HEK293 (cell line): Measurements from ENCODE around the gene ADGRD1.

Experiments
- CTCF ChIA-PET: fragments of 350-600 bp; formaldehyde crosslinking; extraction: SDS; loops from one replicate; lab custom pipeline; 2021; ENCODE audit warnings: antibody characterized with exemption; lab: Yijun Ruan, JAX
- POLR2A ChIA-PET: fragments of 300-600 bp; formaldehyde crosslinking; extraction: SDS; loops from one replicate; lab custom pipeline; 2020; ENCODE audit warnings: antibody characterized with exemption, inconsistent platforms; lab: Yijun Ruan, JAX
- H3K27ac ChIP-seq: fragments of 200-500 bp; sonication (Bioruptor generic); 2 replicates; pipeline ENCODE4 v1.5.1; 2014; ENCODE audit warnings: low read depth, low read length, control low read depth, inconsistent platforms; ENCODE audit errors: extremely low read depth
- H3K36me3 ChIP-seq, 2 experiments: fragments of 200-500 bp in 1 of 2; sonication (Bioruptor generic) in 1 of 2; 1 replicate in 1 of 2; 2 replicates in 1 of 2; pipeline ENCODE4 v1.5.1; 2014 to 2017; ENCODE audit warnings: inconsistent platforms in 2 of 2, low read length in 2 of 2; ENCODE audit not compliant: control insufficient read depth in 2 of 2, insufficient read depth in 1 of 2
- H3K4me1 ChIP-seq: fragments of 200-500 bp; sonication (Bioruptor generic); 2 replicates; pipeline ENCODE4 v1.5.1; 2014; ENCODE audit warnings: mild to moderate bottlenecking, low read length, inconsistent platforms; ENCODE audit not compliant: control insufficient read depth, insufficient read depth
- H3K4me3 ChIP-seq: 2 replicates; pipeline ENCODE4 v1.5.1; 2011; ENCODE audit warnings: low read depth, mild to moderate bottlenecking, control low read depth, low read length, moderate library complexity
- H3K9me3 ChIP-seq: fragments of 200-500 bp; sonication (Bioruptor generic); 2 replicates; pipeline ENCODE4 v1.5.1; 2014; ENCODE audit warnings: low read depth, low read length, inconsistent platforms; ENCODE audit not compliant: control insufficient read depth, insufficient read depth
- EGR2 ChIP-seq: fragments of 450-650 bp; formaldehyde crosslinking; IDR thresholded peaks from 2 replicates; pipeline ENCODE4 v1.5.1; 2016; ENCODE audit warnings: low read depth, missing biosample characterization, missing genetic modification characterization
- KLF10 ChIP-seq: fragments of 450-650 bp; IDR thresholded peaks from 2 replicates; pipeline ENCODE4 v1.5.1; 2018; ENCODE audit warnings: missing biosample characterization, mild to moderate bottlenecking, missing genetic modification characterization
- MYNN ChIP-seq: fragments of 450-650 bp; formaldehyde crosslinking; IDR thresholded peaks from 2 replicates; pipeline ENCODE4 v1.5.1; 2016; ENCODE audit warnings: missing biosample characterization, missing genetic modification characterization, borderline replicate concordance
- SCRT1 ChIP-seq: fragments of 450-650 bp; formaldehyde crosslinking; IDR thresholded peaks from 2 replicates; pipeline ENCODE4 v1.5.1; 2016; ENCODE audit warnings: missing biosample characterization, missing genetic modification characterization, borderline replicate concordance
- SP3 ChIP-seq: fragments of 450-650 bp; formaldehyde crosslinking; IDR thresholded peaks from 2 replicates; pipeline ENCODE4 v1.5.1; 2016; ENCODE audit warnings: missing biosample characterization, missing genetic modification characterization
- ZBTB7A ChIP-seq: fragments of 450-650 bp; formaldehyde crosslinking; IDR thresholded peaks from 2 replicates; pipeline ENCODE4 v1.5.1; 2016; ENCODE audit warnings: low read depth, missing biosample characterization, missing genetic modification characterization
- ZFHX2 ChIP-seq: fragments of 450-650 bp; formaldehyde crosslinking; conservative IDR thresholded peaks from 2 replicates; pipeline ENCODE4 v1.5.1; 2016; ENCODE audit warnings: missing biosample characterization, missing genetic modification characterization
- ZNF133 ChIP-seq: fragments of 450-650 bp; formaldehyde crosslinking; IDR thresholded peaks from 2 replicates; pipeline ENCODE4 v1.5.1; 2016; ENCODE audit warnings: missing biosample characterization, missing genetic modification characterization
- ZNF140 ChIP-seq: fragments of 450-650 bp; formaldehyde crosslinking; IDR thresholded peaks from 2 replicates; pipeline ENCODE4 v1.5.1; 2016; ENCODE audit warnings: missing biosample characterization, missing genetic modification characterization
- ZNF24 ChIP-seq: fragments of 450-650 bp; formaldehyde crosslinking; IDR thresholded peaks from 2 replicates; pipeline ENCODE4 v1.5.1; 2016; ENCODE audit warnings: missing biosample characterization, missing genetic modification characterization
- ZNF311 ChIP-seq: fragments of 450-650 bp; formaldehyde crosslinking; IDR thresholded peaks from 2 replicates; pipeline ENCODE4 v1.5.1; 2017; ENCODE audit warnings: missing biosample characterization, missing genetic modification characterization, borderline replicate concordance
- ZNF510 ChIP-seq: fragments of 450-650 bp; formaldehyde crosslinking; IDR thresholded peaks from 2 replicates; pipeline ENCODE4 v1.5.1; 2018; ENCODE audit warnings: mild to moderate bottlenecking, missing genetic modification characterization, missing biosample characterization; ENCODE audit not compliant: insufficient replicate concordance
- ZNF560 ChIP-seq: fragments of 450-650 bp; formaldehyde crosslinking; IDR thresholded peaks from 2 replicates; pipeline ENCODE4 v1.5.1; 2017; ENCODE audit warnings: missing biosample characterization, missing genetic modification characterization, borderline replicate concordance
- ZNF571 ChIP-seq: fragments of 450-650 bp; formaldehyde crosslinking; IDR thresholded peaks from 2 replicates; pipeline ENCODE4 v1.5.0; 2017; ENCODE audit warnings: missing biosample characterization, missing genetic modification characterization
- ZNF707 ChIP-seq: fragments of 450-650 bp; formaldehyde crosslinking; IDR thresholded peaks from 2 replicates; pipeline ENCODE4 v1.5.1; 2016; ENCODE audit warnings: missing biosample characterization, missing genetic modification characterization
- ZNF785 ChIP-seq: fragments of 450-650 bp; formaldehyde crosslinking; IDR thresholded peaks from 2 replicates; pipeline ENCODE4 v1.5.1; 2016; ENCODE audit warnings: missing biosample characterization, missing genetic modification characterization
- ZNF843 ChIP-seq: fragments of 450-650 bp; formaldehyde crosslinking; IDR thresholded peaks from 2 replicates; pipeline ENCODE4 v1.5.1; 2016; ENCODE audit warnings: missing biosample characterization, missing genetic modification characterization
- ZSCAN30 ChIP-seq: fragments of 450-650 bp; IDR thresholded peaks from 2 replicates; pipeline ENCODE4 v1.5.1; 2018; ENCODE audit warnings: missing biosample characterization, mild to moderate bottlenecking, missing genetic modification characterization, moderate library complexity
- TF ChIP-seq, protein P1 (sequence below): fragments of 450-650 bp; formaldehyde crosslinking; IDR thresholded peaks from 2 replicates; pipeline ENCODE4 v1.5.1; 2016; ENCODE audit warnings: missing biosample characterization, missing genetic modification characterization
- TF ChIP-seq, protein P2 (sequence below): fragments of 450-650 bp; formaldehyde crosslinking; optimal IDR thresholded peaks from 2 replicates; pipeline ENCODE3; 2016; ENCODE audit warnings: missing biosample characterization, mild to moderate bottlenecking, missing genetic modification characterization
- TF ChIP-seq, protein P3 (sequence below): IDR thresholded peaks from 2 replicates; pipeline ENCODE4 v1.6.1; 2011; ENCODE audit warnings: mild to moderate bottlenecking, low read depth, low read length, borderline replicate concordance
- TF ChIP-seq, protein P4 (sequence below): fragments of 450-650 bp; formaldehyde crosslinking; IDR thresholded peaks from 2 replicates; pipeline ENCODE4 v1.5.1; 2016; ENCODE audit warnings: missing biosample characterization, missing genetic modification characterization

Gene ADGRD1

DNA sequence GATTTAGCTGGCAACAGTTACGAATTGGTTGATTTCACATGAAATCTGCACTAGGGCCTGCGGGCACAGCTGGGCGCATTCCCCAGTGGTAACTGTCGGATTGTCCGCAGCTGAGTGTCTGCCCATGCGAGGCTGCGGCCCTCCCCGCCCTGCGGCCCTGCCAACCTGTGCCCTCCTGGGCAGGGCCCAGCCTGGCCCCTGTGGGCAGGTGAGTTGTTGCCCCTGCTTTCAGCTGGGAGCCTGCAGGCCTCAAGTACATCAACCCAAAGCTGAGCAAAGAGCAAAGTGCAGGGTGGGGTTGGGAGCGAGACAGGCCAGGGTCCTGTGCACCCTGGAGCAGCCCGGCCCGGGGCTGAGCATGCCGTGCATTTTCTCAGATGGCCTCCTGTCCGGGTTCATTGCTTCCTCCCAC, 89.1 kb downstream of the ADGRD1 start:
- ChIA-PET CTCF (no interaction called here), POLR2A (no interaction called here)
- TF ChIP-seq, protein P1, sequence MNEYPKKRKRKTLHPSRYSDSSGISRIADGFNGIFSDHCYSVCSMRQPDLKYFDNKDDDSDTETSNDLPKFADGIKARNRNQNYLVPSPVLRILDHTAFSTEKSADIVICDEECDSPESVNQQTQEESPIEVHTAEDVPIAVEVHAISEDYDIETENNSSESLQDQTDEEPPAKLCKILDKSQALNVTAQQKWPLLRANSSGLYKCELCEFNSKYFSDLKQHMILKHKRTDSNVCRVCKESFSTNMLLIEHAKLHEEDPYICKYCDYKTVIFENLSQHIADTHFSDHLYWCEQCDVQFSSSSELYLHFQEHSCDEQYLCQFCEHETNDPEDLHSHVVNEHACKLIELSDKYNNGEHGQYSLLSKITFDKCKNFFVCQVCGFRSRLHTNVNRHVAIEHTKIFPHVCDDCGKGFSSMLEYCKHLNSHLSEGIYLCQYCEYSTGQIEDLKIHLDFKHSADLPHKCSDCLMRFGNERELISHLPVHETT (tag by site-specific recombination), result no peak
- TF ChIP-seq, protein P2, sequence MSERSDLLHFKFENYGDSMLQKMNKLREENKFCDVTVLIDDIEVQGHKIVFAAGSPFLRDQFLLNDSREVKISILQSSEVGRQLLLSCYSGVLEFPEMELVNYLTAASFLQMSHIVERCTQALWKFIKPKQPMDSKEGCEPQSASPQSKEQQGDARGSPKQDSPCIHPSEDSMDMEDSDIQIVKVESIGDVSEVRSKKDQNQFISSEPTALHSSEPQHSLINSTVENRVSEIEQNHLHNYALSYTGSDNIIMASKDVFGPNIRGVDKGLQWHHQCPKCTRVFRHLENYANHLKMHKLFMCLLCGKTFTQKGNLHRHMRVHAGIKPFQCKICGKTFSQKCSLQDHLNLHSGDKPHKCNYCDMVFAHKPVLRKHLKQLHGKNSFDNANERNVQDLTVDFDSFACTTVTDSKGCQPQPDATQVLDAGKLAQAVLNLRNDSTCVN (tag by site-specific recombination), result no peak
- TF ChIP-seq ZNF140, result no peak
- no peak for TF ChIP-seq ZNF24
- no peak for TF ChIP-seq ZNF785 (tag by site-specific recombination)
- no peak for TF ChIP-seq SP3 (tag by site-specific recombination)
- no peak for TF ChIP-seq ZNF571 (tag by site-specific recombination)
- no peak for TF ChIP-seq EGR2 (tag by site-specific recombination)
- TF ChIP-seq, protein P3, sequence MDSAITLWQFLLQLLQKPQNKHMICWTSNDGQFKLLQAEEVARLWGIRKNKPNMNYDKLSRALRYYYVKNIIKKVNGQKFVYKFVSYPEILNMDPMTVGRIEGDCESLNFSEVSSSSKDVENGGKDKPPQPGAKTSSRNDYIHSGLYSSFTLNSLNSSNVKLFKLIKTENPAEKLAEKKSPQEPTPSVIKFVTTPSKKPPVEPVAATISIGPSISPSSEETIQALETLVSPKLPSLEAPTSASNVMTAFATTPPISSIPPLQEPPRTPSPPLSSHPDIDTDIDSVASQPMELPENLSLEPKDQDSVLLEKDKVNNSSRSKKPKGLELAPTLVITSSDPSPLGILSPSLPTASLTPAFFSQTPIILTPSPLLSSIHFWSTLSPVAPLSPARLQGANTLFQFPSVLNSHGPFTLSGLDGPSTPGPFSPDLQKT, result no peak
- TF ChIP-seq, protein P4, sequence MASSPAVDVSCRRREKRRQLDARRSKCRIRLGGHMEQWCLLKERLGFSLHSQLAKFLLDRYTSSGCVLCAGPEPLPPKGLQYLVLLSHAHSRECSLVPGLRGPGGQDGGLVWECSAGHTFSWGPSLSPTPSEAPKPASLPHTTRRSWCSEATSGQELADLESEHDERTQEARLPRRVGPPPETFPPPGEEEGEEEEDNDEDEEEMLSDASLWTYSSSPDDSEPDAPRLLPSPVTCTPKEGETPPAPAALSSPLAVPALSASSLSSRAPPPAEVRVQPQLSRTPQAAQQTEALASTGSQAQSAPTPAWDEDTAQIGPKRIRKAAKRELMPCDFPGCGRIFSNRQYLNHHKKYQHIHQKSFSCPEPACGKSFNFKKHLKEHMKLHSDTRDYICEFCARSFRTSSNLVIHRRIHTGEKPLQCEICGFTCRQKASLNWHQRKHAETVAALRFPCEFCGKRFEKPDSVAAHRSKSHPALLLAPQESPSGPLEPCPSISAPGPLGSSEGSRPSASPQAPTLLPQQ (tag by site-specific recombination), result no peak
- TF ChIP-seq ZNF843 (tag by site-specific recombination), result no peak
- TF ChIP-seq ZNF311 (tag by site-specific recombination), result no peak
- TF ChIP-seq ZBTB7A (tag by site-specific recombination), result no peak
- TF ChIP-seq ZNF510 (tag by site-specific recombination), result no peak
- TF ChIP-seq ZSCAN30 (tag by site-specific recombination), result no peak
- TF ChIP-seq ZNF560, result no peak
- no peak for TF ChIP-seq KLF10 (tag by site-specific recombination)
- no peak for TF ChIP-seq ZNF707 (tag by site-specific recombination)
- no peak for TF ChIP-seq ZNF133 (tag by site-specific recombination)
- Histone ChIP-seq H3K4me3 (no peak overlapping the region), H3K36me3 (no peaks in the 10 kb centered on the region), H3K9me3 (no peaks in the 10 kb centered on the region), H3K4me1 (no peaks in the 10 kb centered on the region), H3K27ac (no peak overlapping the region)

DNA sequence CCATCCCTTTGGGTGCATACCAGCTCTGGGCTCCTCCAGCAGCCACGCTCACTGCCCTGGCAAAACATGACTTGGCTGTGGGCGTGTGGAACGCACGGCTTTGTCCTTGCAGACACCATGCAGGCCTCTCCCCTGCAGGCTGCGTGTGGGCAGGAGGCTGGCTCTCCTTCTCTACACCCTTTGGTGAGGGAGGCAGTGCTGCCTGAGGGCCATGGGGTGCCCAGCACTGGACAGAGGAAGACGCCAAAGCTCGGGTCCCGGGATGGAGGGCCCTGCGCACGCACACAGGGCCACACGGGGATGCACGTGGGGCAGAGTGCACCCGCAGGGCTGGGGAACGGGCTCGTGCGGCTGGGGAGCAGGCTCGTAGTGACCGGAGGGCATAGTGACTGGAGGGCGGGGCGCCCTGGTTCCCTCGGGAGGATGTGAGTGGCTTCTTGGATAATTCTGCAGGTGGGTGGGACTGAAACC, 89.7 kb downstream of the ADGRD1 start:
- H3K27ac ChIP-seq, result no peak overlapping the region
- H3K4me3 ChIP-seq, result no peak overlapping the region
- TF ChIP-seq SCRT1 (tag by site-specific recombination) (no peak), EGR2 (tag by site-specific recombination) (peak; percentile 58), ZFHX2 (tag by site-specific recombination) (peak; percentile 55), MYNN (tag by site-specific recombination) (no peak)
- POLR2A ChIA-PET, result no interaction called here
- H3K4me1 ChIP-seq, result no peaks in the 10 kb centered on the region
- no peaks in the 10 kb centered on the region for H3K9me3 ChIP-seq
- no peaks in the 10 kb centered on the region for H3K36me3 ChIP-seq
- CTCF ChIA-PET, result no interaction called here
